Omental fat pad (tissue), 4 donors: Measurements from ENCODE around the gene FAM124A. TPM values are rescaled to one million over a fixed set of nuclear protein-coding genes. Genes with fewer than 3 reads are reported as not detected.

ENCODE experiments used
- ATAC-seq: fragments of 150-250 bp; one replicate; pipeline ENCODE4 v1.9.1; 2016; ENCODE audit warnings: mild to moderate bottlenecking, moderate library complexity; ENCODE audit not compliant: low FRiP score
- DNase-seq: peaks from one replicate; pipeline ENCODE4 v3.0.0-alpha.2; 2019; ENCODE audit warnings: low spot score
- total RNA-seq, 4 donors: library from RNA; depleted of rRNA; stranded (reverse); fragments of >200 nt; gene quantifications; one replicate each; pipeline ENCODE4 v1.1.0, GENCODE V29; 2016
- TF ChIP-seq, protein P1 (sequence below), 3 donors: fragments of 450-650 bp; IDR thresholded peaks; one replicate each; pipeline ENCODE4 v1.5.1; 2016 to 2017; ENCODE audit warnings: antibody characterized with exemption in 3 of 3, mild to moderate bottlenecking in 3 of 3, moderate library complexity in 2 of 3

Gene FAM124A
- total RNA-seq, 4 donors from 2014 or later = 8.2 to 19.2 (median 13.2) TPM

DNA sequence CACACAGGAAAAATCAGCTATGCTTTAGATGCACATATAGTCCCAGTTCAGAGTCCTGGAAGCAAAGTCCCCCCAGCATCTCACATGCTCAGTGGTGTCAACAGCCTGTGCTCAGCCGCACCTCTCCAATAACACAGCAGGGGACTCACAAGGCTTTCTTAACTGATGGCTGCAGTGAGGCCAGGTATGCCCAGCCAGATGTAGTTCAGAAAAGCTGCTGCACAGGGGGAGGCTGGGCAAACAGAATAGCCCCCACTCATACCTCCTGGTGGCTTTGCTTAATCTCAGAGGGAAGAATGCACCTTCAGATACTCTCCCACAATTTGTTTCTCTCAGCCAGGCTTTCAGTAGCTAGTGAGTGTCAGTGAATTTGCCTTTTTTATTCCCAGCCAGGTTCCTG is 33.4 kb downstream of the FAM124A start:
- ATAC-seq (no peak), DNase-seq (no peak)
- TF ChIP-seq, protein P1, sequence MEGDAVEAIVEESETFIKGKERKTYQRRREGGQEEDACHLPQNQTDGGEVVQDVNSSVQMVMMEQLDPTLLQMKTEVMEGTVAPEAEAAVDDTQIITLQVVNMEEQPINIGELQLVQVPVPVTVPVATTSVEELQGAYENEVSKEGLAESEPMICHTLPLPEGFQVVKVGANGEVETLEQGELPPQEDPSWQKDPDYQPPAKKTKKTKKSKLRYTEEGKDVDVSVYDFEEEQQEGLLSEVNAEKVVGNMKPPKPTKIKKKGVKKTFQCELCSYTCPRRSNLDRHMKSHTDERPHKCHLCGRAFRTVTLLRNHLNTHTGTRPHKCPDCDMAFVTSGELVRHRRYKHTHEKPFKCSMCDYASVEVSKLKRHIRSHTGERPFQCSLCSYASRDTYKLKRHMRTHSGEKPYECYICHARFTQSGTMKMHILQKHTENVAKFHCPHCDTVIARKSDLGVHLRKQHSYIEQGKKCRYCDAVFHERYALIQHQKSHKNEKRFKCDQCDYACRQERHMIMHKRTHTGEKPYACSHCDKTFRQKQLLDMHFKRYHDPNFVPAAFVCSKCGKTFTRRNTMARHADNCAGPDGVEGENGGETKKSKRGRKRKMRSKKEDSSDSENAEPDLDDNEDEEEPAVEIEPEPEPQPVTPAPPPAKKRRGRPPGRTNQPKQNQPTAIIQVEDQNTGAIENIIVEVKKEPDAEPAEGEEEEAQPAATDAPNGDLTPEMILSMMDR (IDR thresholded peaks at IDR 0.05) = no peak

DNA sequence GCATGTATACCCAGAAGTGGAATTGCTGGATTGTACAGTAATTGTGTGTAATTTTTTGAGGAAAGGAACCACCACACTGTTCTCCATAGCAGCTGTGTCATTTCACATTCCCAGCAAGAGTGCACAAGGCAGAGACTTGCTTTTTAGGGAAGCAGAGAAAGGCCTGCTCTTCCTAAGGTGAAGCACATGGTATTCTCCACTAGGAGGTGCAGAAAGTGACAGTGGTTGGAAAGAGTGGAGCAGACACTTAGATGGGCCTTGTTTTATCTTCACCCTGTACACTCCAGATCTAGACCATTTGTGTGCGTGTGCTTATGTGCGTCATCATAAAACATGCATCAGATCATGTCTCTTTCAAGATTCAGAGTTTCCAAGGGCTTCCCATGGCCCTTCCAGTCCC is 35.0 kb downstream of the FAM124A start:
- TF ChIP-seq, protein P1 (IDR thresholded peaks at IDR 0.05) = no peak
- DNase-seq (no peak), ATAC-seq (no peak)

DNA sequence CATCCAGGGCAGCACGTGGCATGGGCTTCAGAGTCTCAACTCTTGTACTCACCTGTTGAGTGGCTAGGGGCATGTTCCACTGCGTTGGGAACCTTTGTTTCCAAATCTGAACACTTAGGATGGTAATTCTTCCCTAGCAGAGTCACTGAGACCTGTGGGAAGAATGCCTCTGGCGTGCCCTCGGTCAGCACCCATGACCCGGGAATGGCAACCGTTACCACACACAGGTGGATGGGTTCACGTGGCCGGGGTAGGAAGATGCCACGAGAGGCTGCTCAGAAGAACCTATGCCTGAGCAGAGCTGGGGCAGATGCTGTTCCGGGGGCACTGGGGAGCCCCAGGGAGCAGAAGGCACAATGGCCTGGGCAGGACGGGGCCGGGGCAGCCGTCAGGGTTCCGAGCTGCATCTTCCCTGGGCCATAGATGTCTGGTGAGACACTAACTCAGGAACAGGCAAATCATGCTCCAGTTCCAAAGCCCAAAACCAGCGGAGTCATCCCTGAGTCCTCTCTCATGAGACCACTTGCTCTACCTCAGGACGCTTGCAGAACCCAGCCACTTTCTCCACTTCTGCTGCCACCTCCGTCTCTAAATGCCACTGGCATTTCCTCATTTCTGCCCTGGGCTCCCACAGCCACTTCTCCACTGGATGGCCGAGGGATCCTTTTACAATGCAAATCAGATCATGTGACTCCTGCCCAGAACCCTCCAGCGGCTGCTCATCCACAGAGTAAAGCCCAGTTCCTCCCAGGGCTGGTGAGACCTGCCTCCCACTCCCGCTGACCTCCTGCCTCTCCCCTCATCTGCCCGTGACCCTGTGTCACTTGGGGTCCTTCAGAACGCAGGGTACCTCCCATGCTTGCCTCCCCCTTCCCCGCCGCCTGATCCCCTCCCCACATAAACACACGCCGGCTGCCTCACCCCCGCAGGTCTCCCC is 36.7 kb downstream of the FAM124A start:
- TF ChIP-seq, protein P1 (IDR thresholded peaks at IDR 0.05) = no peak
- ATAC-seq (no peak), DNase-seq (no peak)

DNA sequence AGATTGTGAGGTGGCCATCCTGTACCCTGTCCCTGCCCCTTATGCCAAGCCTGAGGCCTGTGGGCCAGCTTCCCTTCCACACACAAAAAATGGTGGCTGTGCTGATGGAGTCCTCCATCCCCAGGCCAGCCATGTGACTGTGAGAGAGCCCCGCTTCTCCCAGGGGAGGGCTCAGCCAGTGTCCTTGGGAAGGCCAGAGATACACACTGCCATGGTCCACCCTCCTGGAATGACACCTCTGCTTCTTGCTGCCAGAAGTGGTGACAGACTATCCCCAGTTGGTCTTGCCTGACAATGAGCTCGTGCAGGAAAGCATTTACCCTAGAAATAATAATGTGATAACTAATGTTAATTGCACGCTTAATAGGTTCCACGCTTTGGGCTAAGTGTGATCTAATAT is 38.0 kb downstream of the FAM124A start:
- ATAC-seq = no peak
- TF ChIP-seq, protein P1 (IDR thresholded peaks at IDR 0.05) = no peak
- DNase-seq = no peak

DNA sequence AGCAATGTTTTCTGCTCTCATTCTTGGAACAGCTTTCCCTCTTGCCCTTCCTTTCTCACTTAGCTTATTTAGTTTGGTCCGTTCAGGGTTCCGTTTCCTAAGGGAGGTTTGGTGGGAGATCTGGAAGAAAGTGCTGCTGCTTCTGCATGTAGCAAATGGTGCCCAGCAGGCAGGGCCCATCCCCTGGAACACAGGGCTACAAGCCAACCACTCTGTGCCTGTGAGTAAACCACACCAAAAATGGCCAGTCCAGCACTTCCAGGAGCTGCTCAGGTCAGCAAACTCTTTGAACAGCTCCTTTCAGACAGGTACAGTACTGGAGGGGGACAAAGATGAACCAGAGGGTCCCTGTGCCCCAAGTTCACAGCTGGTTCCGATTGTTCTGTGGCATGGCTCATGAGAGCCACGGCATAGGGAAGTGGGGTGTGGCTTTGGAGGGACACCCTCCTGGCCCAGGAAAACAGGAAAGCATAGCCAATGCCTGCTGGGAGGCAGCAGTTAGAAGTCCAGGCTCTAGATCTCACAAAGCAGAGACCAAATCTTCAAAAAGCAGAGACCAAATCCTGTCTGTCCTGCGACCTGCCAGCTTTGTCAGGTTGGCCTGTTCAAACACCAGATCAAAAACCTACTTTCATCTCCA is 39.5 kb downstream of the FAM124A start:
- TF ChIP-seq, protein P1 (IDR thresholded peaks at IDR 0.05) = no peak
- DNase-seq (no peak), ATAC-seq (no peak)

DNA sequence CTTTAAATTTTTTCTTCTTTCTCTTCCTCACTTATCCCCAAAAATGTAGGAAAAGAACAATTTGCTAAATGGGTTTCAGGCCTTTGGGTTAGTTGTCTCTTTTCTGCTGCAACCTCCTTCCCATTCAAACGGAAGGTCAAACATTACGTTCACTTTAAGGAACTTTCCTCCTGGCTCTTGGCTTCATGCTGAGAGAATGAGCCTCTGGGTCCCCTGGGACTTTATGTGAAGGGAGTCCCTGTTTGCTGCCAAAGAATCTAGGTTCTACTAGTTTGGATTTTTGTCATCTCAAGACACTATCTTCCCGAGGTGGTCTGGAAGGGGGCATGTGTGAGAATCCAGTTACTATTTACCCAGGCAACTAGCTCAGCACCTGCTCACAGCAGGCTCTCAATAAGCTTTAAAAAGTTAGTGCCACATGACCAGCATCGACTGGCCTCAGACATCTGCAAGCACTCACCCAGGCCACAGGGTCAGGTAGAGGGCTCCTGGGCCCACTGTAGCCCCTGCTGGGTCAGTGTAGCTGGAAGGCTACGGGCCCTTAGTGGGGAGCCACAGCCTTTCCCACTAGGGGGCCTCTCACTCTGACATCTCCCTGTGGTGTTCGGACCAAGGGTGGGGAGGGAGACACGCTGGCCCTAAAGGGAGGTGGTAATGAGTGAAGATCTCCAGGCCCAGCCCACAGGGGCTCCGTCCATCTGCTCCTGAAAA is 40.5 kb downstream of the FAM124A start:
- DNase-seq = no peak
- TF ChIP-seq, protein P1 (IDR thresholded peaks at IDR 0.05) = no peak
- no peak for ATAC-seq
